Panc1 (cell line): ENCODE measurements around the gene SLC35F1. TPM values are rescaled to one million over a fixed set of nuclear protein-coding genes. Genes with fewer than 3 reads are reported as not detected.

Experiments used
- ATAC-seq: fragments of 200-7000 bp; cut with Tn5 transposase; 2 replicates; pipeline ENCODE4 v1.9.1; 2020; ENCODE audit warnings: mild to moderate bottlenecking, moderate library complexity
- BruUV-seq: library from RNA; stranded (reverse); fragments of 400-500 nt; replicated peaks from 2 replicates; lab custom pipeline; 2021; lab: Mats Ljungman, UMichigan
- CTCF ChIA-PET: fragments of 300-600 bp; sonication (Branson Sonifier 250); formaldehyde crosslinking; loops from one replicate; lab custom pipeline; 2022; ENCODE audit warnings: antibody characterized with exemption; lab: Charles Lee
- POLR2A ChIA-PET: fragments of 300-600 bp; sonication (Branson Sonifier 250); formaldehyde crosslinking; loops from one replicate; lab custom pipeline; 2022; ENCODE audit warnings: antibody characterized with exemption; lab: Charles Lee
- DNase-seq: peaks from one replicate; pipeline ENCODE4 v3.0.0-alpha.2; 2010; ENCODE audit warnings: low read depth, low spot score
- H3K27ac ChIP-seq: 2 replicates; pipeline ENCODE4 v1.5.1; 2011; ENCODE audit warnings: mild to moderate bottlenecking, low read length, inconsistent platforms
- H3K27me3 ChIP-seq: fragments of 200-500 bp; sonication (Bioruptor generic); 2 replicates; pipeline ENCODE4 v1.6.0; 2014; ENCODE audit warnings: low read length, inconsistent platforms; ENCODE audit not compliant: control insufficient read depth, insufficient read depth
- H3K36me3 ChIP-seq: fragments of 200-500 bp; sonication (Bioruptor generic); 2 replicates; pipeline ENCODE4 v1.5.1; 2014; ENCODE audit warnings: inconsistent platforms, mild to moderate bottlenecking, low read length, moderate library complexity; ENCODE audit not compliant: control insufficient read depth, insufficient read depth
- H3K4me1 ChIP-seq: 2 replicates; pipeline ENCODE4 v1.5.1; 2011; ENCODE audit warnings: inconsistent platforms, mild to moderate bottlenecking, low read length, moderate library complexity; ENCODE audit not compliant: control insufficient read depth, insufficient read depth
- H3K4me3 ChIP-seq, 2 experiments: 2 replicates each; pipeline ENCODE4 v1.5.1; 2011 to 2012; ENCODE audit warnings: low read depth in 2 of 2, low read length in 2 of 2, mild to moderate bottlenecking in 2 of 2, inconsistent platforms in 1 of 2, moderate library complexity in 1 of 2
- H3K9me3 ChIP-seq: fragments of 200-500 bp; sonication (Bioruptor generic); 2 replicates; pipeline ENCODE4 v1.5.1; 2014; ENCODE audit warnings: low read depth, mild to moderate bottlenecking, inconsistent platforms, low read length, moderate library complexity; ENCODE audit not compliant: control insufficient read depth, insufficient read depth
- POLR2AphosphoS5 ChIP-seq: IDR thresholded peaks from 2 replicates; pipeline ENCODE4 v1.6.1; 2012; ENCODE audit warnings: mild to moderate bottlenecking, low read depth, low read length, moderate library complexity
- SIN3A ChIP-seq: IDR thresholded peaks from 2 replicates; pipeline ENCODE4 v1.6.1; 2012; ENCODE audit warnings: low read depth, mild to moderate bottlenecking, low read length, moderate library complexity, borderline replicate concordance; ENCODE audit not compliant: insufficient read depth
- TCF7L2 ChIP-seq: IDR thresholded peaks from 2 replicates; pipeline ENCODE4 v1.6.1; 2011; ENCODE audit warnings: mild to moderate bottlenecking, low read depth, low read length, inconsistent platforms
- in situ Hi-C: cut with HindIII; loops from 2 replicates; pipeline ENCODE4 v1.10.0; 2016; ENCODE audit warnings: low sequenced_read_pairs, low pct_unique_long_range_greater_than_20kb
- intact Hi-C: fragments of 100-400 bp; cut with micrococcal nuclease; formaldehyde crosslinking; loops from one replicate; pipeline ENCODE4 v1.10.0; 2022; ENCODE audit not compliant: unreplicated experiment
- total RNA-seq: library from RNA; stranded (reverse); gene quantifications from one replicate; pipeline ENCODE4 v1.2.1, GENCODE V29; 2021; ENCODE audit not compliant: unreplicated experiment
- TF ChIP-seq, protein P1 (sequence below), 2 experiments: IDR thresholded peaks; 2 replicates each; pipeline ENCODE4 v1.6.1; 2011 to 2012; ENCODE audit warnings: low read depth in 2 of 2, control low read depth in 1 of 2, low read length in 1 of 2, mild to moderate bottlenecking in 1 of 2, moderate library complexity in 1 of 2; ENCODE audit not compliant: insufficient read depth in 1 of 2
- TF ChIP-seq, protein P2 (sequence below): fragments of 450-650 bp; IDR thresholded peaks from 2 replicates; pipeline ENCODE4 v1.5.1; 2017; ENCODE audit warnings: mild to moderate bottlenecking

SLC35F1 gene
- total RNA-seq, 1 experiment from 2014 or later: not detected

- Histone ChIP-seq H3K36me3 (no peaks in the 10 kb centered on the region), H3K9me3 (no peaks in the 10 kb centered on the region), H3K27me3 (no peaks in the 10 kb centered on the region), H3K4me3 (no peak overlapping the region), H3K4me1 (no peaks in the 10 kb centered on the region), H3K27ac (no peak overlapping the region)
- no TSS peak for BruUV-seq
- TF ChIP-seq TCF7L2 (no peak), POLR2AphosphoS5 (no peak), SIN3A (no peak)
- TF ChIP-seq, protein P1, sequence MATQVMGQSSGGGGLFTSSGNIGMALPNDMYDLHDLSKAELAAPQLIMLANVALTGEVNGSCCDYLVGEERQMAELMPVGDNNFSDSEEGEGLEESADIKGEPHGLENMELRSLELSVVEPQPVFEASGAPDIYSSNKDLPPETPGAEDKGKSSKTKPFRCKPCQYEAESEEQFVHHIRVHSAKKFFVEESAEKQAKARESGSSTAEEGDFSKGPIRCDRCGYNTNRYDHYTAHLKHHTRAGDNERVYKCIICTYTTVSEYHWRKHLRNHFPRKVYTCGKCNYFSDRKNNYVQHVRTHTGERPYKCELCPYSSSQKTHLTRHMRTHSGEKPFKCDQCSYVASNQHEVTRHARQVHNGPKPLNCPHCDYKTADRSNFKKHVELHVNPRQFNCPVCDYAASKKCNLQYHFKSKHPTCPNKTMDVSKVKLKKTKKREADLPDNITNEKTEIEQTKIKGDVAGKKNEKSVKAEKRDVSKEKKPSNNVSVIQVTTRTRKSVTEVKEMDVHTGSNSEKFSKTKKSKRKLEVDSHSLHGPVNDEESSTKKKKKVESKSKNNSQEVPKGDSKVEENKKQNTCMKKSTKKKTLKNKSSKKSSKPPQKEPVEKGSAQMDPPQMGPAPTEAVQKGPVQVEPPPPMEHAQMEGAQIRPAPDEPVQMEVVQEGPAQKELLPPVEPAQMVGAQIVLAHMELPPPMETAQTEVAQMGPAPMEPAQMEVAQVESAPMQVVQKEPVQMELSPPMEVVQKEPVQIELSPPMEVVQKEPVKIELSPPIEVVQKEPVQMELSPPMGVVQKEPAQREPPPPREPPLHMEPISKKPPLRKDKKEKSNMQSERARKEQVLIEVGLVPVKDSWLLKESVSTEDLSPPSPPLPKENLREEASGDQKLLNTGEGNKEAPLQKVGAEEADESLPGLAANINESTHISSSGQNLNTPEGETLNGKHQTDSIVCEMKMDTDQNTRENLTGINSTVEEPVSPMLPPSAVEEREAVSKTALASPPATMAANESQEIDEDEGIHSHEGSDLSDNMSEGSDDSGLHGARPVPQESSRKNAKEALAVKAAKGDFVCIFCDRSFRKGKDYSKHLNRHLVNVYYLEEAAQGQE (IDR thresholded peaks at IDR 0.05; ENCODE audit: insufficient read depth in 1 of 2, low read depth in 2 of 2, low read length in 1 of 2): no peak
- TF ChIP-seq, protein P2, sequence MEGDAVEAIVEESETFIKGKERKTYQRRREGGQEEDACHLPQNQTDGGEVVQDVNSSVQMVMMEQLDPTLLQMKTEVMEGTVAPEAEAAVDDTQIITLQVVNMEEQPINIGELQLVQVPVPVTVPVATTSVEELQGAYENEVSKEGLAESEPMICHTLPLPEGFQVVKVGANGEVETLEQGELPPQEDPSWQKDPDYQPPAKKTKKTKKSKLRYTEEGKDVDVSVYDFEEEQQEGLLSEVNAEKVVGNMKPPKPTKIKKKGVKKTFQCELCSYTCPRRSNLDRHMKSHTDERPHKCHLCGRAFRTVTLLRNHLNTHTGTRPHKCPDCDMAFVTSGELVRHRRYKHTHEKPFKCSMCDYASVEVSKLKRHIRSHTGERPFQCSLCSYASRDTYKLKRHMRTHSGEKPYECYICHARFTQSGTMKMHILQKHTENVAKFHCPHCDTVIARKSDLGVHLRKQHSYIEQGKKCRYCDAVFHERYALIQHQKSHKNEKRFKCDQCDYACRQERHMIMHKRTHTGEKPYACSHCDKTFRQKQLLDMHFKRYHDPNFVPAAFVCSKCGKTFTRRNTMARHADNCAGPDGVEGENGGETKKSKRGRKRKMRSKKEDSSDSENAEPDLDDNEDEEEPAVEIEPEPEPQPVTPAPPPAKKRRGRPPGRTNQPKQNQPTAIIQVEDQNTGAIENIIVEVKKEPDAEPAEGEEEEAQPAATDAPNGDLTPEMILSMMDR: no peak
- ATAC-seq (no peak), DNase-seq (no peak)
- POLR2A ChIA-PET: no interaction called here
- in situ Hi-C loops: no loop called here
- intact Hi-C loops: no loop called here
- CTCF ChIA-PET: no interaction called here
Observed at GRCh38 chr6:118324116-118324515, 417.1 kb downstream of the SLC35F1 start.

- TF ChIP-seq, protein P2: no peak
- TF ChIP-seq TCF7L2: no peak
- TF ChIP-seq, protein P1 (IDR thresholded peaks at IDR 0.05; ENCODE audit: insufficient read depth in 1 of 2, low read depth in 2 of 2, low read length in 1 of 2): no peak
- TF ChIP-seq POLR2AphosphoS5: no peak
- TF ChIP-seq SIN3A: no peak
- DNase-seq (no peak), ATAC-seq (no peak)
- intact Hi-C loops: no loop called here
- ChIA-PET POLR2A (no interaction called here), CTCF (no interaction called here)
- no peak overlapping the region for H3K27ac ChIP-seq
- H3K4me3 ChIP-seq: no peak overlapping the region
- H3K27me3 ChIP-seq: no peaks in the 10 kb centered on the region
- H3K4me1 ChIP-seq: no peaks in the 10 kb centered on the region
- no peaks in the 10 kb centered on the region for H3K36me3 ChIP-seq
- H3K9me3 ChIP-seq: no peaks in the 10 kb centered on the region
- BruUV-seq: no TSS peak
- in situ Hi-C loops: no loop called here
Observed at GRCh38 chr6:118325220-118325860, 418.3 kb downstream of the SLC35F1 start.
